Erythroblast (primary cell): ENCODE data around the gene AARSD1.

Source experiments
- GATA1 ChIP-seq: IDR thresholded peaks from 2 replicates; pipeline ENCODE4 v1.6.1; 2011; ENCODE audit warnings: low read depth, mild to moderate bottlenecking, control low read depth, low read length, moderate library complexity
- POLR2A ChIP-seq: IDR thresholded peaks from 2 replicates; pipeline ENCODE4 v1.6.1; 2011; ENCODE audit warnings: mild to moderate bottlenecking, low read length

DNA sequence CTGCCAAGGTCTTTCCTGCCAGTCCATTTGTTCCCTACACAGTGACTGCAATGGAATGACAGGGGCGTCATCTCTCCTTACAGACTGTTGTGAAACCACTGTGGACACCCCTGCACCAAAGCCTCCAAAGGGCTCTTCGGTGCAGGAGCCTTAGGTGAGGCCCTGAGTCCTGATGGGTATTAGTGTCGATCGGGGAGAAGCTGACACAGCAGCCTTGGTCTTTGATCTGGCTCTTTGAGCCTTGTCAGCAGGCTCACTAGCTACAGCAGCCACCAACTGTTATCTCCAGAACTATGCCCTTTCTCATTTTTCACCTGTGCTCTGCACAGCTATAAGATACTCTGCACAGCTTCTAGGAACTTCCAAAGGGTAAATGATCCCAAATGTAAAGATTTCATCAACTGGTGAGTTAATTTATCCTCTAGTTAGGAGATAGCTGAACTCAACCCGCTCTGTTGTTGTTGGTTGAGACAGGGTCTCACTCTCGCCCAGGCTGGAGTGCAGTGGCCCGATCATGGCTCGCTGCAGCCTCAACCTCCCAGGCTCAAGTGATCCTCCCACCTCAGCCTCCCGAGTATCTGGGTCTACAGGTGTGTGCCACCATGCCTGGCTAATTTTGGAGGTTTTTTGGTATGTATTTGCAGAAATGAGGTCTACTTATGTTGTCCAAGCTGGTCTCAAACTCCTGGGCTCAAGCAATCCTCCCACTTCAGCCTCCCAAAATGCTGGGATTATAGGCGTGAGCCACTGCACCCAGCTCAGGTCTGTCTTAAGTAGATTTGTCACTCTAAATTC, 44.0 kb downstream of the AARSD1 start:
- TF ChIP-seq POLR2A (no peak), GATA1 (no peak)
